Stimulated activated CD4-positive, alpha-beta T cell treated with anti-CD3 and anti-CD28 coated beads, Interleukin-2, amount 100 ng/mL, for 4 hours (primary cell): ENCODE measurements around the gene KSR1.
A peak's percentile ranks its signal among the peaks of the same experiment; 100 is the strongest.

Experiments
- DNase-seq: peaks from one replicate; pipeline ENCODE4 v3.0.0-alpha.2; 2020; ENCODE audit warnings: low read depth

The KSR1 gene

GRCh38 chr17:27550974-27551505 lies 94.8 kb downstream of the KSR1 start:
- no peak for DNase-seq

GRCh38 chr17:27551701-27552248 lies 95.5 kb downstream of the KSR1 start:
- DNase-seq, result no peak

GRCh38 chr17:27552276-27552732 lies 96.1 kb downstream of the KSR1 start:
- DNase-seq, result no peak

- DNase-seq, result no peak
Observed at GRCh38 chr17:27553019-27553511, 96.8 kb downstream of the KSR1 start.

- DNase-seq, result no peak
Observed at GRCh38 chr17:27554152-27554551, 97.9 kb downstream of the KSR1 start.

- no peak for DNase-seq
Observed at GRCh38 chr17:27554911-27555310, 98.7 kb downstream of the KSR1 start.

- no peak for DNase-seq
Observed at GRCh38 chr17:27555339-27555738, 99.1 kb downstream of the KSR1 start.

GRCh38 chr17:27558341-27558740 lies 102.1 kb downstream of the KSR1 start:
- no peak for DNase-seq

GRCh38 chr17:27558842-27559505 lies 102.7 kb downstream of the KSR1 start:
- no peak for DNase-seq

GRCh38 chr17:27559506-27560481 lies 103.5 kb downstream of the KSR1 start:
- DNase-seq, result no peak

GRCh38 chr17:27560668-27561067 lies 104.4 kb downstream of the KSR1 start:
- no peak for DNase-seq

GRCh38 chr17:27562777-27563455 lies 106.7 kb downstream of the KSR1 start:
- no peak for DNase-seq

GRCh38 chr17:27563532-27563931 lies 107.3 kb downstream of the KSR1 start:
- DNase-seq, result no peak

GRCh38 chr17:27564463-27564862 lies 108.2 kb downstream of the KSR1 start:
- no peak for DNase-seq

- no peak for DNase-seq
Observed at GRCh38 chr17:27565874-27566670, 109.8 kb downstream of the KSR1 start.

GRCh38 chr17:27566671-27567562 lies 110.7 kb downstream of the KSR1 start:
- DNase-seq, result no peak

- no peak for DNase-seq
Observed at GRCh38 chr17:27567563-27567859, 111.3 kb downstream of the KSR1 start.

GRCh38 chr17:27568216-27568615 lies 112.0 kb downstream of the KSR1 start:
- no peak for DNase-seq

GRCh38 chr17:27568811-27569210 lies 112.6 kb downstream of the KSR1 start:
- no peak for DNase-seq

GRCh38 chr17:27569257-27569722 lies 113.0 kb downstream of the KSR1 start:
- peak; percentile 29 for DNase-seq
